Hematopoietic multipotent progenitor cell treated with erythropoietin and hydrocortisone succinate and interleukin-3 and kit ligand, for 4 days (in vitro differentiated cells): ENCODE results near the gene NPHP1.
"Not testable (repeated sequence)": the region's sequence is repeated elsewhere in the genome, so short reads cannot be mapped to it uniquely, and the experiment has no call there.

ENCODE experiments used
- DNase-seq: peaks from one replicate; pipeline ENCODE4 v3.0.0-alpha.2; 2015

The NPHP1 gene

DNA sequence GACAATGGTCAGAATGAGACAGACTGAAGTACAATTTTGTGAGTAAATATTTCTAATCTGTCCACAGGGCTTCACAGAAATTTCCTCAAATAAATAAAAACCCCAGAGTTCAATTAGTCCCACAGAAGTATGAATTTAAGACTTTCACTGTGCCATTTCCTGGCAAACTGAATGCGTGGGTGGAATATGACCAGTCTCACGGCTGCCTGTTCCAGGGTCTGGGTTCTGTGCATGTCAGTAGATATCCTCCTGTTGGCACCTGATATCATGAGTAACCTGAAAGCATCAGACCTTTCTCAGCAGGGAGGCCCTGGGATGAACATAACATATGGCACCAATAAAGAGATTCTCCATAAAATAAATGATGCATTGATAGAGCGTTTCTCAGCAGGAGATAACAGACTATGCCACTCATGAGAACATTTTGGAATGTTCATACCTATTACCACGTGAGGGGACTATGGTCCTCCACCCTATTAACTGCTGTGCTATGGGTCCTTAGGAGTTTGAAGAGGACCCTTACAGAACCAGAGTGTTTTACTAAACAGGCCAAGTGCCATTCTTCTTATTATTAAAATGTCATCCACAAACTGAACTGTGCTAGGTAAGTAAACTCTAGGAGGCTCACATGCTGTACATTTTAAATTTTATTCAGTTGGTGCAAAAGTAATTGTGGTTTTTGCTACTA lies 78.6 kb downstream of the NPHP1 start:
- no peak for DNase-seq

- DNase-seq: no peak
Measured at GRCh38 chr2:110124939-110125691, 79.7 kb downstream of the NPHP1 start.

DNA sequence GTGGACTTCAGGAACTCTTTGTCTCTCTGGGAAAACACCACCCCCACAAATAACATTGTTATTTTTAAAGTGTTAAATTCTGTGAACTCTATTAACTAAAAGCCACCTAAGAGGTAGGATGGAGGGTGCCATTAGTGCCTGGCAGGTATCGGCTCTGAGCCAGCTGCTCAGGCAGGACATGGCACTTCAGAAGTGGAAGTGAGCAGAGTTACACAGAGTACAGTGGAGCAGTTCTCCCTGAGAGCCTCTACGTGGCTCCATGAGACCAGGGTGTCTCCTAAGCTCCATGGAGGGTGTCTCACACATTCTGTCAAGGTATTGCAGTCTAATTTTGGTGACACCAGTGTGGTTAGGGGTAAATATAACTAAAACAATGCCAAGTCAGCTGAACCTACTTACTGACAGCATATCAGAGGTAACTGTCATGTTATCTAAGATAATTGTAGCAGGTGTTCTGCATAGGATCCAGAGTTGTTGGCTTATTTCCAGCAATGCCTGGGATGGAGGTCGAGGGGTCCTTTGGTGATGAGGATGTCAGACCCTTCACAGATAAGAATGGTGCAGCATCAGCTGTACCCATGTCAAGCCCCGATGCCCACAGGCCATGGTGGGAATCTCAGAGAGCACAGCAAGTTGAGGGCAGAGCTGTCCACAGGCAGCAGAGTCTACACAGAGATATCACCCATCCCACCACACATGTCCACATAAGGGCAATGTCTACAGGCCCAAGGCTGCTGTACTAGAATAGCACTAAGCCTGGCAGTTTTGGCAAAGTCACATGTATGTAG lies 80.6 kb downstream of the NPHP1 start:
- no peak for DNase-seq

- no peak for DNase-seq
Measured at GRCh38 chr2:110121592-110121991, 83.2 kb downstream of the NPHP1 start.

GRCh38 chr2:110121052-110121334 lies 83.8 kb downstream of the NPHP1 start:
- DNase-seq: no peak

- no peak for DNase-seq
Measured at GRCh38 chr2:110120171-110121051, 84.4 kb downstream of the NPHP1 start.

GRCh38 chr2:110116033-110116710 lies 88.6 kb downstream of the NPHP1 start:
- DNase-seq: peak; percentile 43

DNA sequence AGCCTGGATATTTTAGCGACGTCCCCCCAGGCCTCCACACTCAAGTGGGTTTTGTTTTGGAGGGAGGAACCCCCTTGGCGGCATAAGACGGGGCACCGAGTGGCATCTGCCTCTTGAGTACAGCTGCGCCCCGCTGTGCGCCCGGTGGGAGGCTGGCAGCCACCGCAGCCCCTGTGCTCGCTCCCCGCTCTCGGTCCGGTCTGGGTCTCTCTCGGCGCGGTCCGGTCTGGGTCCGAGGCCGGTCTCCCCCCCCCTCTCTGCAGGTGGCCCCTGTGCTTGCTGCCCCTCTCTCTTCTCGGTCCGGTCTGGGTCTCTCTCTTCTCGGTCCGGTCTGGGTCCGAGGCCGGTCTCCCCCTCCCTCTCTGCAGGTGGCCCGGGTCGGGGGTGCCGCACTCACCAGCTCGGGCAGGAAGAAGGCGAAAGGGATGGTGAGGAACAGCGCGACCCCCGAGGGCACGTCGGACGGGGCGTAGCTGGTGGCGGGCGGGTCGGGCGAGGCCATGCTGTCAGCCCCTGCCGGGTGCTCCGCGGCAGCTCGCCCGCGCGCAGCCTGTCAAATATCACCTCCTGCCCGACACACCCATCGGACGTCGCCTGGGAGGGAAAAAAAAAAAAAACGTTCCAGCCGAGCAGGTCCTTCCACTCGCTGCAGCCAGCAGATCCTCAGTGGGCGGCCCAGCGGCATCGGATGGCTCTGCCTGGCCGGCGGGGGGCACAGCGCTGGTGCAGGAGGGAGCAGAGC lies 89.4 kb downstream of the NPHP1 start, which contains the start of gene MALL:
TSS of gene MALL (minus strand) at position 532 of the 742 bp plus-strand sequence. CDS start at position 502, 30 bp downstream.
- peak; percentile 30 for DNase-seq

DNA sequence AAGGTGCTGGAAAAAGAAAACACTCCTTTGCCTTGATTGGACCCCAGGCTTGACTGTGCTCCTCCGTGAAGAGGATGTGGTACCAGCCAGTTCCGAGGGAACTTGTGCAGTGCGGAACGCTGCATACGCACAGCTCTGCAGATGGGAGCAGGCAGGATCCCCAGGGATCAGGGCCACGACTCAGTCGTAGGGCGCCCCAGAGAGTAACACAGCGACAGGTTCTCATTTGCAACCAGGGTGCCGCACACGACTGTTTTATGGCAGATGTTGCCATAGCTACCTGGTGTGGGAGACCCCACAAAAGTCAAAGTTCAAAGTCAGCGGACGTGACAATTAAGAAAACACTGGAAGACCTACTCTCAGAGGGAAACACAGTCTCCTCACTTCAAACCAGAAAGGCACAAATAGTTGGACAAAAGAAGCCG lies 90.0 kb downstream of the NPHP1 start:
- DNase-seq: no peak

- DNase-seq: peak; percentile 17
Measured at GRCh38 chr2:110113961-110114591, 90.7 kb downstream of the NPHP1 start.

GRCh38 chr2:110108291-110108690 lies 96.5 kb downstream of the NPHP1 start:
- DNase-seq: not testable (repeated sequence)

- DNase-seq: no peak
Measured at GRCh38 chr2:110107092-110108079, 97.4 kb downstream of the NPHP1 start.

GRCh38 chr2:110106642-110107041 lies 98.2 kb downstream of the NPHP1 start:
- DNase-seq: peak; percentile 20

GRCh38 chr2:110105608-110106467 lies 99.0 kb downstream of the NPHP1 start:
- DNase-seq: no peak

DNA sequence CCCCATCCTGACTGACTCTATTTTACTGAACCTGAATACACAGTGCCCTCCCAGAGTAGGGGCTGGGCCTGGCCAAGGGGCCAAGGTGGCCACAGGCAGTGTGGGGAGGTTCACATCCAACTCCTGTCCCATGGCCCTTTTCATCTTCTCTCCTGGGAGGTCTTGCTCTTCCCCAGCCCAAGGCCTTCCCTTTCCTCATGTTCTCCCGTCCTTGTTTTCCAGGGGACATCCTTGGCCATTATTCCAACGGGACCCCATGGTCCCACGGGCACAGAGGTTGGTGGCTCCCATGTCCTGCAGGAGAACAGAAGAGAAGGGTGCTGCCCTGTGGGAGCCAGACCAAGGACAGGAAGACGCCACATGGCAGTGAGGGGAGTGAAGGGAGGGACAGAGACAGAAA lies 99.6 kb downstream of the NPHP1 start:
- no peak for DNase-seq

- DNase-seq: no peak
Measured at GRCh38 chr2:110104025-110104771, 100.6 kb downstream of the NPHP1 start.

GRCh38 chr2:110103061-110103961 lies 101.5 kb downstream of the NPHP1 start:
- DNase-seq: no peak
